Endothelial cell of umbilical vein (primary cell): ENCODE measurements around the gene ACAT2. TPM values are rescaled to one million over a fixed set of nuclear protein-coding genes. Genes with fewer than 3 reads are reported as not detected.
"Not testable (repeated sequence)": the region's sequence is repeated elsewhere in the genome, so short reads cannot be mapped to it uniquely, and the experiment has no call there.

Experiments used
- BruUV-seq: library from RNA; stranded (reverse); fragments of 400-500 nt; replicated peaks from 2 replicates; lab custom pipeline; 2021; lab: Mats Ljungman, UMichigan
- CTCF ChIA-PET: fragments of 300-600, 350-600 bp; sonication (Branson Sonifier 250); formaldehyde crosslinking; loops from one replicate; lab custom pipeline; 2021; ENCODE audit warnings: antibody characterized with exemption, inconsistent platforms; lab: Charles Lee
- POLR2A ChIA-PET: fragments of 300-600, 350-600 bp; sonication (Branson Sonifier 250); formaldehyde crosslinking; loops from one replicate; lab custom pipeline; 2021; ENCODE audit warnings: antibody characterized with exemption, inconsistent platforms; lab: Charles Lee
- DNase-seq: peaks from one replicate; pipeline ENCODE4 v3.0.0-alpha.2; 2011; ENCODE audit warnings: low read depth, low spot score
- FAIRE-seq: peaks from 2 replicates; lab custom pipeline; 2011; peaks lifted over from hg19 to GRCh38; lab: Jason Lieb, UNC
- H2AFZ ChIP-seq: 2 replicates; pipeline ENCODE4 v1.6.0; 2012; ENCODE audit warnings: low read depth, low read length, control low read depth, inconsistent platforms
- H3K27ac ChIP-seq: 2 replicates; pipeline ENCODE4 v1.5.1; 2011; ENCODE audit warnings: low read depth, mild to moderate bottlenecking, control low read depth, low read length, moderate library complexity; ENCODE audit not compliant: insufficient read depth
- H3K27me3 ChIP-seq, 2 experiments: 2 replicates each; pipeline versions ENCODE4 v1.6.0 to v1.6.1; 2011; ENCODE audit warnings: low read length in 2 of 2, mixed read lengths in 1 of 2; ENCODE audit not compliant: control insufficient read depth in 2 of 2, insufficient read depth in 2 of 2
- H3K36me3 ChIP-seq, 2 experiments: 2 replicates in 1 of 2; 3 replicates in 1 of 2; pipeline ENCODE4 v1.5.1; 2011; ENCODE audit warnings: low read length in 2 of 2, mild to moderate bottlenecking in 1 of 2, moderate library complexity in 1 of 2; ENCODE audit not compliant: control insufficient read depth in 2 of 2, insufficient read depth in 2 of 2; ENCODE audit errors: extremely low read depth in 1 of 2
- H3K4me1 ChIP-seq: 3 replicates; pipeline ENCODE4 v1.5.1; 2011; ENCODE audit warnings: mild to moderate bottlenecking, low read length; ENCODE audit not compliant: control insufficient read depth, insufficient read depth; ENCODE audit errors: extremely low read depth
- H3K4me2 ChIP-seq: 2 replicates; pipeline ENCODE4 v1.6.1; 2011; ENCODE audit warnings: low read length, control low read depth, mixed read lengths; ENCODE audit not compliant: insufficient read depth
- H3K4me3 ChIP-seq, 3 experiments: fragments of 200-600 bp in 1 of 3; sonication (generic), shearing (Covaris generic) in 1 of 3; replicated peaks in 1 of 3; 2 replicates each; pipeline ENCODE4 v1.5.1; 2011 to 2016; ENCODE audit warnings: control low read depth in 3 of 3, low read length in 3 of 3, mild to moderate bottlenecking in 2 of 3, inconsistent platforms in 1 of 3, low read depth in 1 of 3, moderate library complexity in 1 of 3; ENCODE audit not compliant: insufficient read depth in 1 of 3
- H3K79me2 ChIP-seq: 2 replicates; pipeline ENCODE4 v1.6.0; 2012; ENCODE audit warnings: low read length, inconsistent platforms; ENCODE audit not compliant: control insufficient read depth, insufficient read depth
- H3K9ac ChIP-seq: replicated peaks from 2 replicates; pipeline ENCODE3; 2011; ENCODE audit warnings: low read length, control low read depth; ENCODE audit not compliant: insufficient read depth; ENCODE audit errors: extremely low read depth
- H3K9me1 ChIP-seq: replicated peaks from 3 replicates; pipeline ENCODE4 v1.6.0; 2011; ENCODE audit warnings: mild to moderate bottlenecking, low read length; ENCODE audit not compliant: control insufficient read depth, insufficient read depth; ENCODE audit errors: extremely low read depth
- H3K9me3 ChIP-seq: replicated peaks from 2 replicates; pipeline ENCODE4 v1.5.1; 2012; ENCODE audit warnings: low read length, inconsistent platforms; ENCODE audit not compliant: control insufficient read depth, insufficient read depth
- H4K20me1 ChIP-seq: replicated peaks from 2 replicates; pipeline ENCODE3; 2011; ENCODE audit warnings: mild to moderate bottlenecking, low read length; ENCODE audit not compliant: control insufficient read depth, insufficient read depth; ENCODE audit errors: extremely low read depth
- EZH2 ChIP-seq: IDR thresholded peaks from 2 replicates; pipeline ENCODE4 v1.6.1; 2012; ENCODE audit warnings: borderline replicate concordance, low read depth, mild to moderate bottlenecking, moderate library complexity, low read length, inconsistent platforms; ENCODE audit not compliant: severe bottlenecking
- FOS ChIP-seq: IDR thresholded peaks from 2 replicates; pipeline ENCODE4 v1.6.1; 2011; ENCODE audit warnings: mild to moderate bottlenecking, low read length, moderate library complexity, borderline replicate concordance; ENCODE audit not compliant: insufficient read depth
- GATA2 ChIP-seq: IDR thresholded peaks from 2 replicates; pipeline ENCODE4 v1.7.0; 2011; ENCODE audit warnings: low read depth, mild to moderate bottlenecking, moderate library complexity, mixed read lengths, low read length; ENCODE audit not compliant: insufficient read length, insufficient read depth
- JUN ChIP-seq: IDR thresholded peaks from 2 replicates; pipeline ENCODE4 v1.6.1; 2011; ENCODE audit warnings: borderline replicate concordance, low read depth; ENCODE audit not compliant: insufficient read length, insufficient read depth
- MYC ChIP-seq: IDR thresholded peaks from one replicate; pipeline ENCODE4 v1.6.1; 2011; ENCODE audit warnings: mild to moderate bottlenecking, low read depth, low read length
- POLR2A ChIP-seq: IDR thresholded peaks from 2 replicates; pipeline ENCODE4 v1.6.1; 2012; ENCODE audit warnings: low read depth, mild to moderate bottlenecking, control low read depth, low read length
- POLR2AphosphoS5 ChIP-seq: IDR thresholded peaks from 2 replicates; pipeline ENCODE4 v1.6.1; 2012; ENCODE audit warnings: low read depth, mild to moderate bottlenecking, control low read depth, low read length, moderate library complexity; ENCODE audit not compliant: insufficient read depth
- dilution Hi-C: fragments of 300-500 bp; cut with MboI; formaldehyde crosslinking; loops from one replicate; pipeline ENCODE4 v1.15.0; 2019; ENCODE audit warnings: low sequenced_read_pairs; ENCODE audit not compliant: extremely low pct_ligation_motif_present
- intact Hi-C: fragments of 100-400 bp; cut with micrococcal nuclease; formaldehyde crosslinking; loops from one replicate; pipeline ENCODE4 v1.10.0; 2022
- polyA plus RNA-seq, 4 experiments: library from polyadenylated mRNA; depleted of rRNA in 3 of 4; stranded (reverse) in 3 of 4; unstranded in 1 of 4; fragments of >200 nt; gene quantifications; 2 replicates each; pipeline versions ENCODE4 v1.2.1 to v1.2.3, GENCODE V29; 2011 to 2012; ENCODE audit warnings: missing spikeins in 1 of 4
- total RNA-seq: library from RNA; stranded (reverse); gene quantifications from 2 replicates; pipeline ENCODE4 v1.2.3, GENCODE V29; 2021
- TF ChIP-seq, protein P1 (sequence below), 2 donors: IDR thresholded peaks; 1 replicate in 1 of 2; 2 replicates in 1 of 2; pipeline ENCODE4 v1.5.1; 2011; ENCODE audit warnings: low read length in 2 of 2, mild to moderate bottlenecking in 2 of 2, moderate library complexity in 2 of 2, control low read depth in 1 of 2, inconsistent platforms in 1 of 2, low read depth in 1 of 2; ENCODE audit not compliant: insufficient read depth in 1 of 2; ENCODE audit errors: extremely low read depth in 1 of 2
- TF ChIP-seq, protein P2 (sequence below): IDR thresholded peaks from 2 replicates; pipeline ENCODE4 v1.6.1; 2011; ENCODE audit not compliant: insufficient read depth, insufficient read length

ACAT2 gene
- total and polyA plus RNA-seq, 2 donors (not counting 3 experiments of a cell fraction or from before 2014, with no cell fraction given), result 44.6 to 114 TPM

DNA sequence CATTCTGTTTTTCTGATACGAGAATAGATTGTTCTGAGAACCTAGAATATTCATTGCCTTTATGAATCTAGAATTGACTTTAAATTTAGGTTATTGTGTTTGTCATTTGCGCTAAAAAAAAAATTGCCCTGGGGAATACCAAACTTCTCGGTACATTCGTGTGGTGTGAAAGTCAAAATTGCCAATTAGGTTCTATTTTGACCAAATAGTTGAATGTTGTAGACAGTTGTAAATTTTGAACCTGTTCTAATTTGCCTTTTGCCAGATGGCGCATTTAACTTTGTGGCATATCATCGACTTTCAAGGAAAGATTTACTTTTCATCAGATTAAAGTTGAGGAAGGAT, 31.5 kb upstream of the ACAT2 start:
- H3K79me2 ChIP-seq, result peaks cover 90% of the 10 kb centered on the region

DNA sequence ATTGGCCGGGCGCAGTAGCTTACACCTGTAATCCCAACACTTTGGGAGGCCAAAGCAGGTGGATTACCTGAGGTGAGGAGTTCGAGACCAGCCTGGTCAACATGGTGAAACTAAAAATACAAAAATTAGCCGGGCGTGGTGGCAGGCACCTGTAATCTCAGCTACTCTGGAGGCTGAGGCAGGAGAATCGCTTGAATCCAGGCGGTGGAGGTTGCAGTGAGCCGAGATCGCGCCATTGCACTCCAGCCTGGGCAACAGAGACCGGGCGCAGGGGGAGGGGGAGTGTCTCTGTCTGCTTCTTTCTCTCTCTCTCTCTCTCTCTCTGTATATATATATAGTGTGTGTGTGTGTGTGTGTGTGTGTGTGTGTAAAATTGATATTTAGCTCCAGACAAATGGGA, 29.3 kb upstream of the ACAT2 start:
- H3K27ac ChIP-seq, DNase-seq, intact Hi-C loops, H3K27me3 ChIP-seq, POLR2A ChIA-PET, H3K4me2 ChIP-seq, H3K9ac ChIP-seq, H3K36me3 ChIP-seq, BruUV-seq, H3K9me1 ChIP-seq, H2AFZ ChIP-seq, dilution Hi-C loops, H3K9me3 ChIP-seq, FAIRE-seq, H3K4me3 ChIP-seq: not testable (repeated sequence)
- H4K20me1 ChIP-seq, result peaks cover 27% of the 10 kb centered on the region
- H3K79me2 ChIP-seq, result peaks cover 100% of the 10 kb centered on the region
- H3K4me1 ChIP-seq, result peaks cover 16% of the 10 kb centered on the region
- CTCF ChIA-PET, result interaction anchor here (0.9 to 1.1 kb wide), 2 partner anchors 26 to 41 kb away, joined by 3 read pairs; no protein-coding TSS in a partner anchor

More for the DNA sequence above, 31.5 kb upstream of the ACAT2 start:
- Histone ChIP-seq H3K9me1 (no peaks in the 10 kb centered on the region), H3K9ac (no peak overlapping the region), H3K27ac (no peak overlapping the region), H2AFZ (no peak overlapping the region), H3K4me3 (no peak overlapping the region), H3K9me3 (no peaks in the 10 kb centered on the region), H4K20me1 (peaks cover 24% of the 10 kb centered on the region), H3K4me2 (peak overlapping the region; percentile 99), H3K36me3 (peaks cover 0 to 2% of the 10 kb centered on the region in 2 experiments), H3K27me3 (no peaks in the 10 kb centered on the region), H3K4me1 (peaks cover 21% of the 10 kb centered on the region)
- DNase-seq (no peak), FAIRE-seq (no peak)
- intact Hi-C loops, result no loop called here
- POLR2A ChIA-PET, result no interaction called here
- BruUV-seq, result no TSS peak
- TF ChIP-seq POLR2AphosphoS5, result no peak
- no peak for TF ChIP-seq FOS
- no peak for TF ChIP-seq POLR2A
- no peak for TF ChIP-seq EZH2
- TF ChIP-seq, protein P1, sequence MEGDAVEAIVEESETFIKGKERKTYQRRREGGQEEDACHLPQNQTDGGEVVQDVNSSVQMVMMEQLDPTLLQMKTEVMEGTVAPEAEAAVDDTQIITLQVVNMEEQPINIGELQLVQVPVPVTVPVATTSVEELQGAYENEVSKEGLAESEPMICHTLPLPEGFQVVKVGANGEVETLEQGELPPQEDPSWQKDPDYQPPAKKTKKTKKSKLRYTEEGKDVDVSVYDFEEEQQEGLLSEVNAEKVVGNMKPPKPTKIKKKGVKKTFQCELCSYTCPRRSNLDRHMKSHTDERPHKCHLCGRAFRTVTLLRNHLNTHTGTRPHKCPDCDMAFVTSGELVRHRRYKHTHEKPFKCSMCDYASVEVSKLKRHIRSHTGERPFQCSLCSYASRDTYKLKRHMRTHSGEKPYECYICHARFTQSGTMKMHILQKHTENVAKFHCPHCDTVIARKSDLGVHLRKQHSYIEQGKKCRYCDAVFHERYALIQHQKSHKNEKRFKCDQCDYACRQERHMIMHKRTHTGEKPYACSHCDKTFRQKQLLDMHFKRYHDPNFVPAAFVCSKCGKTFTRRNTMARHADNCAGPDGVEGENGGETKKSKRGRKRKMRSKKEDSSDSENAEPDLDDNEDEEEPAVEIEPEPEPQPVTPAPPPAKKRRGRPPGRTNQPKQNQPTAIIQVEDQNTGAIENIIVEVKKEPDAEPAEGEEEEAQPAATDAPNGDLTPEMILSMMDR (IDR thresholded peaks at IDR 0.05; ENCODE audit: extremely low read depth in 1 of 2, insufficient read depth in 1 of 2, low read depth in 1 of 2, low read length in 2 of 2), result no peak
- no peak for TF ChIP-seq JUN
- no peak for TF ChIP-seq GATA2
- TF ChIP-seq, protein P2, sequence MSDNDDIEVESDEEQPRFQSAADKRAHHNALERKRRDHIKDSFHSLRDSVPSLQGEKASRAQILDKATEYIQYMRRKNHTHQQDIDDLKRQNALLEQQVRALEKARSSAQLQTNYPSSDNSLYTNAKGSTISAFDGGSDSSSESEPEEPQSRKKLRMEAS, result no peak
- no peak for TF ChIP-seq MYC
- dilution Hi-C loops, result no loop called here
- CTCF ChIA-PET, result interaction anchor here (0.8 kb wide), 1 partner anchor 38 kb away, joined by 3 read pairs; no protein-coding TSS in a partner anchor

DNA sequence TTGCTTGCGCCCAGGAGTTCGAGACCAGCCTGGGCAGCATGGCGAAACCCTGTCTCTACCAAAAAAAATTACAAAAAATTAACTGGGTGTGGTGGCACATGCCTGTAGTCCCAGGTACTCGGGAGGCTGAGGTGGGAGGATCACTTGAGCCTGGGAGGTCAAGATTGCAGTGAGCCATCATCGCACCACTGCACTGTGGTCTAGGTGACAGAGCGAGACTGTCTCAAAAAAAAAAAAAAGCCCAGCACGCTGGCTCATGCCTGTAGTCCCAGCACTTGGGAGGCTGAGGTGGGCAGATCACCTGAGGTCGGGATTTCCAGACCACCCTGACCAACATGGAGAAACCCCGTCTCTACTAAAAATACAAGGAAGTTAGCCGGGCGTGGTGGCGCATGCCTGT, 28.4 kb upstream of the ACAT2 start:
- BruUV-seq, POLR2A ChIA-PET: not testable (repeated sequence)
- H4K20me1 ChIP-seq, result peaks cover 25% of the 10 kb centered on the region

More for the DNA sequence above, 28.4 kb upstream of the ACAT2 start:
- Histone ChIP-seq H3K79me2 (peaks cover 100% of the 10 kb centered on the region), H3K4me1 (peaks cover 16% of the 10 kb centered on the region)
- CTCF ChIA-PET, H3K36me3 ChIP-seq, FAIRE-seq, H3K27me3 ChIP-seq, intact Hi-C loops, dilution Hi-C loops, H3K4me2 ChIP-seq, H3K9ac ChIP-seq, H3K4me3 ChIP-seq, H2AFZ ChIP-seq, DNase-seq, H3K9me3 ChIP-seq, H3K27ac ChIP-seq, H3K9me1 ChIP-seq: not testable (repeated sequence)
